K562 (cell line): ENCODE data around the gene UQCR11. TPM values are rescaled to one million over a fixed set of nuclear protein-coding genes. Genes with fewer than 3 reads are reported as not detected.

Source experiments
- ATAC-seq: fragments of 200-7000 bp; cut with Tn5 transposase; 3 replicates; pipeline ENCODE4 v1.9.1; 2020; ENCODE audit warnings: moderate library complexity
- BruUV-seq: library from RNA; stranded (reverse); fragments of 400-500 nt; replicated peaks from 2 replicates; lab custom pipeline; 2021; lab: Mats Ljungman, UMichigan
- CTCF ChIA-PET: fragments of 300-600 bp; formaldehyde crosslinking; extraction: SDS; loops from one replicate; lab custom pipeline; 2021; ENCODE audit warnings: low intra/inter-chr PET ratio; lab: Yijun Ruan, JAX
- POLR2A ChIA-PET: fragments of 300-600, 350-650 bp; sonication (Branson Sonifier 250); formaldehyde crosslinking; extraction: SDS; loops from one replicate; lab custom pipeline; 2021; ENCODE audit warnings: antibody characterized with exemption, inconsistent platforms; lab: Yijun Ruan, JAX
- DNase-seq, 4 experiments: peaks; one replicate each; pipeline versions ENCODE4 v3.0.0 to v3.0.0-alpha.2; 2011 to 2018; ENCODE audit warnings: low spot score in 3 of 4, mixed read lengths in 3 of 4; ENCODE audit errors: extremely low read depth in 1 of 4
- FAIRE-seq: peaks from 2 replicates; lab custom pipeline; 2011; peaks lifted over from hg19 to GRCh38; lab: Jason Lieb, UNC
- H2AFZ ChIP-seq: 2 replicates; pipeline ENCODE4 v1.6.0; 2011; ENCODE audit warnings: low read depth, low read length, control low read depth, inconsistent platforms
- H3K27ac ChIP-seq: fragments of 200-600 bp; 3 replicates; pipeline ENCODE4 v1.8.0; 2011; ENCODE audit warnings: low read depth, mild to moderate bottlenecking, control low read depth, inconsistent platforms, low read length, moderate library complexity, mixed read lengths; ENCODE audit errors: extremely low read depth
- H3K27me3 ChIP-seq, 2 experiments: fragments of 300-600 bp in 1 of 2; 2 replicates in 1 of 2; 3 replicates in 1 of 2; pipeline versions ENCODE4 v1.6.0 to v1.8.0; 2011; ENCODE audit warnings: inconsistent platforms in 2 of 2, low read length in 2 of 2, mild to moderate bottlenecking in 1 of 2, mixed read lengths in 1 of 2, moderate library complexity in 1 of 2; ENCODE audit not compliant: control insufficient read depth in 2 of 2, insufficient read depth in 2 of 2
- H3K36me3 ChIP-seq: fragments of 300-600 bp; 3 replicates; pipeline ENCODE4 v1.8.0; 2011; ENCODE audit warnings: mild to moderate bottlenecking, low read length, inconsistent platforms; ENCODE audit not compliant: control insufficient read depth, insufficient read depth
- H3K4me1 ChIP-seq, 2 experiments: fragments of 200-600 bp in 1 of 2; replicated peaks in 1 of 2; 2 replicates in 1 of 2; 3 replicates in 1 of 2; pipeline versions ENCODE4 v1.5.1 to v1.8.0; 2011; ENCODE audit warnings: inconsistent platforms in 2 of 2, low read length in 2 of 2, mild to moderate bottlenecking in 1 of 2, mixed read lengths in 1 of 2, moderate library complexity in 1 of 2; ENCODE audit not compliant: control insufficient read depth in 2 of 2, insufficient read depth in 2 of 2
- H3K4me2 ChIP-seq: 2 replicates; pipeline ENCODE4 v1.6.1; 2011; ENCODE audit warnings: low read length, control low read depth, inconsistent platforms, mixed read lengths; ENCODE audit not compliant: insufficient read depth
- H3K4me3 ChIP-seq: fragments of 200-600 bp; sonication (generic), shearing (Covaris generic); 2 replicates; pipeline ENCODE4 v1.5.1; 2016; ENCODE audit warnings: control low read depth, inconsistent platforms
- H3K79me2 ChIP-seq: fragments of 200-600 bp; 3 replicates; pipeline ENCODE4 v1.8.0; 2011; ENCODE audit warnings: low read length, inconsistent platforms; ENCODE audit not compliant: control insufficient read depth, insufficient read depth
- H3K9ac ChIP-seq, 2 experiments: 2 replicates each; pipeline versions ENCODE4 v1.6.0 to v1.6.1; 2011; ENCODE audit warnings: low read depth in 2 of 2, low read length in 2 of 2, control low read depth in 1 of 2, inconsistent platforms in 1 of 2, mild to moderate bottlenecking in 1 of 2, mixed read lengths in 1 of 2; ENCODE audit not compliant: insufficient read depth in 1 of 2
- H3K9me1 ChIP-seq: one replicate; pipeline ENCODE4 v1.6.0; 2011; ENCODE audit warnings: inconsistent platforms, mild to moderate bottlenecking, low read length, moderate library complexity; ENCODE audit not compliant: control insufficient read depth, insufficient read depth
- H3K9me3 ChIP-seq: replicated peaks from 2 replicates; pipeline ENCODE4 v1.5.1; 2011; ENCODE audit warnings: low read depth, low read length, inconsistent platforms; ENCODE audit not compliant: control insufficient read depth, insufficient read depth
- H4K20me1 ChIP-seq: replicated peaks from 2 replicates; pipeline ENCODE4 v1.6.1; 2011; ENCODE audit warnings: low read length, inconsistent platforms, mixed read lengths; ENCODE audit not compliant: control insufficient read depth, insufficient read depth
- CBX1 ChIP-seq: sonication (generic); IDR thresholded peaks from 2 replicates; pipeline ENCODE4 v1.6.1; 2016; ENCODE audit warnings: antibody characterized with exemption, low read depth, mild to moderate bottlenecking
- KDM1A ChIP-seq, 2 experiments: fragments of 450-650 bp; IDR thresholded peaks; 2 replicates each; pipeline ENCODE4 v1.6.1; 2016; ENCODE audit warnings: mild to moderate bottlenecking in 2 of 2
- POLR2A ChIP-seq: fragments of 450-650 bp; conservative IDR thresholded peaks from 2 replicates; pipeline ENCODE4 v1.6.1; 2016
- THRAP3 ChIP-seq: fragments of 450-650 bp; IDR thresholded peaks from 2 replicates; pipeline ENCODE4 v1.6.1; 2016; ENCODE audit warnings: mild to moderate bottlenecking, inconsistent platforms, borderline replicate concordance
- ZNF232 ChIP-seq: sonication (generic); formaldehyde crosslinking; IDR thresholded peaks from 2 replicates; pipeline ENCODE4 v1.8.0; 2022; ENCODE audit warnings: mild to moderate bottlenecking, missing genetic modification reagents
- ZNF639 ChIP-seq, 2 experiments: fragments of 200-800 bp in 1 of 2; sonication (Bioruptor generic) in 1 of 2; sonication (generic) in 1 of 2; formaldehyde crosslinking in 1 of 2; IDR thresholded peaks in 1 of 2; conservative IDR thresholded peaks in 1 of 2; 2 replicates each; pipeline versions ENCODE4 v1.5.0 to v1.6.1; 2016 to 2020; ENCODE audit warnings: missing compliant biosample characterization in 1 of 2, missing genetic modification characterization in 1 of 2, missing genetic modification reagents in 1 of 2
- WGBS: fragments of 100-300 bp; shearing (Covaris generic); methylation state at CpG from one replicate; pipeline ENCODE4 v1.1.6; 2016; ENCODE audit warnings: low coverage, mixed read lengths; ENCODE audit not compliant: insufficient coverage; ENCODE audit errors: missing lambda C conversion rate; 5-methylcytosine and 5-hydroxymethylcytosine counted together
- in situ Hi-C: fragments of 300-500 bp; cut with MboI; formaldehyde crosslinking; loops from 4 replicates; pipeline ENCODE4 v1.15.0; 2018; ENCODE audit warnings: inconsistent platforms, mixed read lengths
- intact Hi-C: fragments of 100-400 bp; cut with micrococcal nuclease; formaldehyde crosslinking; loops from 2 replicates; pipeline ENCODE4 v1.14.2; 2022
- polyA plus RNA-seq, 8 experiments: library from polyadenylated mRNA; depleted of rRNA in 4 of 8; stranded (reverse) in 5 of 8; unstranded in 3 of 8; fragments of >200 nt; fragmentation: Nextera tagmentation in 2 of 8; fragmentation: Illumina TruSeq in 1 of 8; extraction: Ambion mirVana in 2 of 8; extraction: Trizol in 1 of 8; gene quantifications; 2 replicates each; pipeline versions ENCODE4 v1.2.1 to v1.2.3, GENCODE V29; 2011 to 2014; ENCODE audit warnings: inconsistent platforms in 1 of 8, missing spikeins in 1 of 8
- total RNA-seq, 7 experiments: library from RNA; depleted of rRNA in 6 of 7; stranded (reverse); fragments of >200 nt in 6 of 7; fragmentation: Illumina TruSeq in 2 of 7; extraction: Trizol in 2 of 7; gene quantifications; 2 replicates each; pipeline versions ENCODE4 v1.2.1 to v1.2.3, GENCODE V29; 2011 to 2021; ENCODE audit warnings: low replicate concordance in 1 of 7

The UQCR11 gene
- total and polyA plus RNA-seq, 9 of the 15 experiments (the other 6 are each of a cell fraction or from before 2014, with no cell fraction given) = 57.6 to 394 (median 259) TPM

GRCh38 chr19:1622541-1622940 lies 17.3 kb upstream of the UQCR11 start:
- no peak for TF ChIP-seq KDM1A (IDR thresholded peaks at IDR 0.05)
- no peak for TF ChIP-seq ZNF232 (CRISPR knock-in tag)
- TF ChIP-seq ZNF639 (CRISPR knock-in tag; conservative IDR thresholded peaks at IDR 0.05 in 1 of 2, IDR thresholded peaks at IDR 0.05 in 1 of 2) = no peak
- no peak for TF ChIP-seq THRAP3
- peak; percentile 42; the same call in 1 of the 2 replicates for TF ChIP-seq POLR2A
- no peak for TF ChIP-seq CBX1
- TF ChIP-seq, all 486 proteins: peak for 1
- FAIRE-seq (no peak), DNase-seq (no peak), ATAC-seq (no peak)
- Histone ChIP-seq H2AFZ (no peak overlapping the region), H3K4me3 (no peak overlapping the region), H3K9me3 (no peaks in the 10 kb centered on the region), H3K4me2 (no peak overlapping the region), H3K4me1 (peaks cover 0 to 71% of the 10 kb centered on the region in 2 experiments; a peak in 2 of 5 replicates), H3K9ac (peak overlapping the region in 1 of 2 experiments; percentile 79; a peak in 2 of 4 replicates), H3K36me3 (peaks cover 90% of the 10 kb centered on the region; the same call in 2 of the 3 replicates), H3K27ac (no peak overlapping the region; the same call in 2 of the 3 replicates), H3K9me1 (no peaks in the 10 kb centered on the region), H3K79me2 (peaks cover 2% of the 10 kb centered on the region; the same call in 2 of the 3 replicates), H4K20me1 (no peaks in the 10 kb centered on the region), H3K27me3 (no peaks in the 10 kb centered on the region)
- BruUV-seq = no TSS peak
- ChIA-PET POLR2A (interaction anchor here (0.6 kb wide), 1 partner anchor 30 kb away, joined by 3 read pairs; the partner anchor contains the start of gene TCF3), CTCF (no interaction called here)
- intact Hi-C loops = loop anchor here (5.0 kb wide), 1 partner anchor 50 kb away; no protein-coding TSS in a partner anchor
- in situ Hi-C loops = no loop called here
- 91% methylated on average over 4 of the region's 5 CpGs for WGBS
